Endothelial cell of umbilical vein (primary cell): Measurements from ENCODE around the gene IGSF3. TPM values are rescaled to one million over a fixed set of nuclear protein-coding genes. Genes with fewer than 3 reads are reported as not detected.

Source experiments
- BruUV-seq: library from RNA; stranded (reverse); fragments of 400-500 nt; replicated peaks from 2 replicates; lab custom pipeline; 2021; lab: Mats Ljungman, UMichigan
- CTCF ChIA-PET: fragments of 300-600, 350-600 bp; sonication (Branson Sonifier 250); formaldehyde crosslinking; loops from one replicate; lab custom pipeline; 2021; ENCODE audit warnings: antibody characterized with exemption, inconsistent platforms; lab: Charles Lee
- POLR2A ChIA-PET: fragments of 300-600, 350-600 bp; sonication (Branson Sonifier 250); formaldehyde crosslinking; loops from one replicate; lab custom pipeline; 2021; ENCODE audit warnings: antibody characterized with exemption, inconsistent platforms; lab: Charles Lee
- DNase-seq: peaks from one replicate; pipeline ENCODE4 v3.0.0-alpha.2; 2011; ENCODE audit warnings: low read depth, low spot score
- FAIRE-seq: peaks from 2 replicates; lab custom pipeline; 2011; peaks lifted over from hg19 to GRCh38; lab: Jason Lieb, UNC
- H2AFZ ChIP-seq: 2 replicates; pipeline ENCODE4 v1.6.0; 2012; ENCODE audit warnings: low read depth, low read length, control low read depth, inconsistent platforms
- H3K27ac ChIP-seq: 2 replicates; pipeline ENCODE4 v1.5.1; 2011; ENCODE audit warnings: low read depth, mild to moderate bottlenecking, control low read depth, low read length, moderate library complexity; ENCODE audit not compliant: insufficient read depth
- H3K27me3 ChIP-seq, 2 experiments: 2 replicates each; pipeline versions ENCODE4 v1.6.0 to v1.6.1; 2011; ENCODE audit warnings: low read length in 2 of 2, mixed read lengths in 1 of 2; ENCODE audit not compliant: control insufficient read depth in 2 of 2, insufficient read depth in 2 of 2
- H3K36me3 ChIP-seq, 2 experiments: 2 replicates in 1 of 2; 3 replicates in 1 of 2; pipeline ENCODE4 v1.5.1; 2011; ENCODE audit warnings: low read length in 2 of 2, mild to moderate bottlenecking in 1 of 2, moderate library complexity in 1 of 2; ENCODE audit not compliant: control insufficient read depth in 2 of 2, insufficient read depth in 2 of 2; ENCODE audit errors: extremely low read depth in 1 of 2
- H3K4me1 ChIP-seq: 3 replicates; pipeline ENCODE4 v1.5.1; 2011; ENCODE audit warnings: mild to moderate bottlenecking, low read length; ENCODE audit not compliant: control insufficient read depth, insufficient read depth; ENCODE audit errors: extremely low read depth
- H3K4me2 ChIP-seq: 2 replicates; pipeline ENCODE4 v1.6.1; 2011; ENCODE audit warnings: low read length, control low read depth, mixed read lengths; ENCODE audit not compliant: insufficient read depth
- H3K4me3 ChIP-seq, 3 experiments: fragments of 200-600 bp in 1 of 3; sonication (generic), shearing (Covaris generic) in 1 of 3; replicated peaks in 1 of 3; 2 replicates each; pipeline ENCODE4 v1.5.1; 2011 to 2016; ENCODE audit warnings: control low read depth in 3 of 3, low read length in 3 of 3, mild to moderate bottlenecking in 2 of 3, inconsistent platforms in 1 of 3, low read depth in 1 of 3, moderate library complexity in 1 of 3; ENCODE audit not compliant: insufficient read depth in 1 of 3
- H3K79me2 ChIP-seq: 2 replicates; pipeline ENCODE4 v1.6.0; 2012; ENCODE audit warnings: low read length, inconsistent platforms; ENCODE audit not compliant: control insufficient read depth, insufficient read depth
- H3K9ac ChIP-seq: replicated peaks from 2 replicates; pipeline ENCODE3; 2011; ENCODE audit warnings: low read length, control low read depth; ENCODE audit not compliant: insufficient read depth; ENCODE audit errors: extremely low read depth
- H3K9me1 ChIP-seq: replicated peaks from 3 replicates; pipeline ENCODE4 v1.6.0; 2011; ENCODE audit warnings: mild to moderate bottlenecking, low read length; ENCODE audit not compliant: control insufficient read depth, insufficient read depth; ENCODE audit errors: extremely low read depth
- H3K9me3 ChIP-seq: replicated peaks from 2 replicates; pipeline ENCODE4 v1.5.1; 2012; ENCODE audit warnings: low read length, inconsistent platforms; ENCODE audit not compliant: control insufficient read depth, insufficient read depth
- H4K20me1 ChIP-seq: replicated peaks from 2 replicates; pipeline ENCODE3; 2011; ENCODE audit warnings: mild to moderate bottlenecking, low read length; ENCODE audit not compliant: control insufficient read depth, insufficient read depth; ENCODE audit errors: extremely low read depth
- EZH2 ChIP-seq: IDR thresholded peaks from 2 replicates; pipeline ENCODE4 v1.6.1; 2012; ENCODE audit warnings: borderline replicate concordance, low read depth, mild to moderate bottlenecking, moderate library complexity, low read length, inconsistent platforms; ENCODE audit not compliant: severe bottlenecking
- FOS ChIP-seq: IDR thresholded peaks from 2 replicates; pipeline ENCODE4 v1.6.1; 2011; ENCODE audit warnings: mild to moderate bottlenecking, low read length, moderate library complexity, borderline replicate concordance; ENCODE audit not compliant: insufficient read depth
- GATA2 ChIP-seq: IDR thresholded peaks from 2 replicates; pipeline ENCODE4 v1.7.0; 2011; ENCODE audit warnings: low read depth, mild to moderate bottlenecking, moderate library complexity, mixed read lengths, low read length; ENCODE audit not compliant: insufficient read length, insufficient read depth
- JUN ChIP-seq: IDR thresholded peaks from 2 replicates; pipeline ENCODE4 v1.6.1; 2011; ENCODE audit warnings: borderline replicate concordance, low read depth; ENCODE audit not compliant: insufficient read length, insufficient read depth
- MYC ChIP-seq: IDR thresholded peaks from one replicate; pipeline ENCODE4 v1.6.1; 2011; ENCODE audit warnings: mild to moderate bottlenecking, low read depth, low read length
- POLR2A ChIP-seq: IDR thresholded peaks from 2 replicates; pipeline ENCODE4 v1.6.1; 2012; ENCODE audit warnings: low read depth, mild to moderate bottlenecking, control low read depth, low read length
- POLR2AphosphoS5 ChIP-seq: IDR thresholded peaks from 2 replicates; pipeline ENCODE4 v1.6.1; 2012; ENCODE audit warnings: low read depth, mild to moderate bottlenecking, control low read depth, low read length, moderate library complexity; ENCODE audit not compliant: insufficient read depth
- dilution Hi-C: fragments of 300-500 bp; cut with MboI; formaldehyde crosslinking; loops from one replicate; pipeline ENCODE4 v1.15.0; 2019; ENCODE audit warnings: low sequenced_read_pairs; ENCODE audit not compliant: extremely low pct_ligation_motif_present
- intact Hi-C: fragments of 100-400 bp; cut with micrococcal nuclease; formaldehyde crosslinking; loops from one replicate; pipeline ENCODE4 v1.10.0; 2022
- polyA plus RNA-seq, 4 experiments: library from polyadenylated mRNA; depleted of rRNA in 3 of 4; stranded (reverse) in 3 of 4; unstranded in 1 of 4; fragments of >200 nt; gene quantifications; 2 replicates each; pipeline versions ENCODE4 v1.2.1 to v1.2.3, GENCODE V29; 2011 to 2012; ENCODE audit warnings: missing spikeins in 1 of 4
- total RNA-seq: library from RNA; stranded (reverse); gene quantifications from 2 replicates; pipeline ENCODE4 v1.2.3, GENCODE V29; 2021
- TF ChIP-seq, protein P1 (sequence below), 2 donors: IDR thresholded peaks; 1 replicate in 1 of 2; 2 replicates in 1 of 2; pipeline ENCODE4 v1.5.1; 2011; ENCODE audit warnings: low read length in 2 of 2, mild to moderate bottlenecking in 2 of 2, moderate library complexity in 2 of 2, control low read depth in 1 of 2, inconsistent platforms in 1 of 2, low read depth in 1 of 2; ENCODE audit not compliant: insufficient read depth in 1 of 2; ENCODE audit errors: extremely low read depth in 1 of 2
- TF ChIP-seq, protein P2 (sequence below): IDR thresholded peaks from 2 replicates; pipeline ENCODE4 v1.6.1; 2011; ENCODE audit not compliant: insufficient read depth, insufficient read length

Gene IGSF3
- total and polyA plus RNA-seq, 2 donors (not counting 3 experiments of a cell fraction or from before 2014, with no cell fraction given) = 0.63 to 2.2 TPM

DNA sequence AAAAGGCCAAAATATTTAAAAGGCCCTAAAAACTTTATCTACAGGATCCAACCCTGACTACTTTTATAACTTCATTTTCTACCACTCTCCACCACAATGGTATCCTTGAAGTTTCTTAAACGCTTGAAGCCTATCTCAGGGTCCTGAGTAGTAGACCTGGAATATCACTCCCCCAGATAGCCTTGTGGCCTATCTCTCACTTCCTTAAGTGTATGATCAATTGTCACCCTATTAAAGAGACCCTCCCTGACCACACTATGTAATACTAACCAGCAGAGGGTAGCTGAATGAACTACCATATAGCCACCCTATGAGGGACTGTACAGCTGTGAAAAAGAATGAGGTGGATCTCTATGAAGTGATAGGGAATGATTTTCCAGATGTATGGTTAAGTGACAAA is 102.3 kb downstream of the IGSF3 start:
- H3K9ac ChIP-seq = no peak overlapping the region
- CTCF ChIA-PET = interaction anchor here (1.1 kb wide), 1 partner anchor 10 kb away, joined by 3 read pairs; no protein-coding TSS in a partner anchor
- H3K4me1 ChIP-seq = peaks cover 3% of the 10 kb centered on the region
- no peaks in the 10 kb centered on the region for H3K27me3 ChIP-seq
- no peak for TF ChIP-seq EZH2
- no peak for TF ChIP-seq FOS
- TF ChIP-seq, protein P1, sequence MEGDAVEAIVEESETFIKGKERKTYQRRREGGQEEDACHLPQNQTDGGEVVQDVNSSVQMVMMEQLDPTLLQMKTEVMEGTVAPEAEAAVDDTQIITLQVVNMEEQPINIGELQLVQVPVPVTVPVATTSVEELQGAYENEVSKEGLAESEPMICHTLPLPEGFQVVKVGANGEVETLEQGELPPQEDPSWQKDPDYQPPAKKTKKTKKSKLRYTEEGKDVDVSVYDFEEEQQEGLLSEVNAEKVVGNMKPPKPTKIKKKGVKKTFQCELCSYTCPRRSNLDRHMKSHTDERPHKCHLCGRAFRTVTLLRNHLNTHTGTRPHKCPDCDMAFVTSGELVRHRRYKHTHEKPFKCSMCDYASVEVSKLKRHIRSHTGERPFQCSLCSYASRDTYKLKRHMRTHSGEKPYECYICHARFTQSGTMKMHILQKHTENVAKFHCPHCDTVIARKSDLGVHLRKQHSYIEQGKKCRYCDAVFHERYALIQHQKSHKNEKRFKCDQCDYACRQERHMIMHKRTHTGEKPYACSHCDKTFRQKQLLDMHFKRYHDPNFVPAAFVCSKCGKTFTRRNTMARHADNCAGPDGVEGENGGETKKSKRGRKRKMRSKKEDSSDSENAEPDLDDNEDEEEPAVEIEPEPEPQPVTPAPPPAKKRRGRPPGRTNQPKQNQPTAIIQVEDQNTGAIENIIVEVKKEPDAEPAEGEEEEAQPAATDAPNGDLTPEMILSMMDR (IDR thresholded peaks at IDR 0.05; ENCODE audit: extremely low read depth in 1 of 2, insufficient read depth in 1 of 2, low read depth in 1 of 2, low read length in 2 of 2) = no peak
- TF ChIP-seq, protein P2, sequence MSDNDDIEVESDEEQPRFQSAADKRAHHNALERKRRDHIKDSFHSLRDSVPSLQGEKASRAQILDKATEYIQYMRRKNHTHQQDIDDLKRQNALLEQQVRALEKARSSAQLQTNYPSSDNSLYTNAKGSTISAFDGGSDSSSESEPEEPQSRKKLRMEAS = no peak
- TF ChIP-seq MYC = no peak
- no peak for TF ChIP-seq POLR2A
- no peak for TF ChIP-seq GATA2
- no peak for TF ChIP-seq JUN
- TF ChIP-seq POLR2AphosphoS5 = no peak
- dilution Hi-C loops = no loop called here
- DNase-seq = no peak
- no peak overlapping the region for H3K4me3 ChIP-seq
- BruUV-seq = no TSS peak
- no peak for FAIRE-seq
- H3K27ac ChIP-seq = no peak overlapping the region
- POLR2A ChIA-PET = no interaction called here
- H3K9me1 ChIP-seq = no peaks in the 10 kb centered on the region
- no peak overlapping the region for H3K4me2 ChIP-seq
- H3K36me3 ChIP-seq = no peaks in the 10 kb centered on the region
- intact Hi-C loops = loop anchor here (10.0 kb wide), 1 partner anchor 60 kb away; no protein-coding TSS in a partner anchor
- no peak overlapping the region for H2AFZ ChIP-seq
- H4K20me1 ChIP-seq = no peaks in the 10 kb centered on the region
- H3K79me2 ChIP-seq = peaks cover 14% of the 10 kb centered on the region
- H3K9me3 ChIP-seq = no peaks in the 10 kb centered on the region
